ENCODE measurements around the gene HTD2.

The HTD2 gene

GRCh38 chr3:58292866-58293265 lies 13.5 kb upstream of the HTD2 start:
- DNase-seq (ENCODE audit: low read depth) = no peak

DNA sequence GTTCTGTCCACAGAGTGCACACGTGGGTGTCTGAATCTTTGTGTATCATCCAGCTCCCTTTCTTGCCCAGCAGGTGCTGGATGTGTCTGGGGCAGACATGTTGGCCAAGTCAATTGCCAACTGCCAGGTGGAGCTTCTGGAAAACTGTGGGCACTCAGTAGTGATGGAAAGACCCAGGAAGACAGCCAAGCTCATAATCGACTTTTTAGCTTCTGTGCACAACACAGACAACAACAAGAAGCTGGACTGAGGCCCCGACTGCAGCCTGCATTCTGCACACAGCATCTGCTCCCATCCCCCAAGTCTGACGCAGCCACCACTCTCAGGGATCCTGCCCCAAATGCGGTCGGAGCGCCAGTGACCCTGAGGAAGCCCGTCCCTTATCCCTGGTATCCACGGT lies 12.8 kb upstream of the HTD2 start:
- no peak for DNase-seq (ENCODE audit: low read depth)

GRCh38 chr3:58296269-58296668 lies 10.1 kb upstream of the HTD2 start:
- DNase-seq (ENCODE audit: low read depth) = no peak

DNA sequence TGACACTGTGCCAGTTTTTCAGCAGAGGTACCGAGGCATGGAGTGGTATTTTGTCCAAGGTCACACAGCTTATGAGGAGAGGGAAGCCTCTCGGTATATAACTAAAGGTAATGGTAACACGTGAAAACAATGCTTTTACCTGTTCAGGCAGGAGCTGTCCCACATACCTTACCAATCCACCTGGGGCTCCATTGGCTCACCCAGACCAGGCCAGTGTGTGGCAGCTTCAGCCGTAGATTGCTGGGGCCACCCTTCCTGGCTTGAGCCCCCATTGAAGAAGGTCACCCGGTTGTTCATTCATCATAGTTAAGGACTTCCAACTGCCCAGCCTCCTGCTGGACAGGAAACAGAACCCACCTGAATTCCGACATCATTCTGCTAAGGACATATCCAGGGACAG lies 9.5 kb upstream of the HTD2 start:
- no peak for DNase-seq (ENCODE audit: low read depth)

DNA sequence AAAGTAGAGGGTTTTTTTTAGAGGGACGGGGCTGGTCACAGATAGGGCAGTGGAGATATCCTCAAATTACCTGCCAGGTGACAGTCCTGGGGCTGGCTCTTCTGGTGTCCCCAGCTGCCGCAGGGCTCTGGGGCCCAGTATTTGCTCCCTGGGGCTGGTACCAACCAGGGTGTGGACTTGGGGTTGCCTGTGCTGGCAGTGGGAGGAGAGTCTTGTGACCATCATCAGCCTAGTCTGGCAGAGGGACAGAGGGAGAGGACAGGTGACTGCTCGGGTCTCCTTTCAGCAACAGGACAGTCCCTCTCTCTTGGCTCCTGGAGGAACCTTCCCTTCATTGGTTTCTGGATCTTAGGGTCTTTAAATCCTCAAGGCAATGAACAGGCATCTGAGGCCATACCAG lies 8.1 kb upstream of the HTD2 start:
- DNase-seq (ENCODE audit: low read depth) = no peak

- no peak for DNase-seq (ENCODE audit: low read depth)
Observed at GRCh38 chr3:58299075-58299474, 7.2 kb upstream of the HTD2 start.

DNA sequence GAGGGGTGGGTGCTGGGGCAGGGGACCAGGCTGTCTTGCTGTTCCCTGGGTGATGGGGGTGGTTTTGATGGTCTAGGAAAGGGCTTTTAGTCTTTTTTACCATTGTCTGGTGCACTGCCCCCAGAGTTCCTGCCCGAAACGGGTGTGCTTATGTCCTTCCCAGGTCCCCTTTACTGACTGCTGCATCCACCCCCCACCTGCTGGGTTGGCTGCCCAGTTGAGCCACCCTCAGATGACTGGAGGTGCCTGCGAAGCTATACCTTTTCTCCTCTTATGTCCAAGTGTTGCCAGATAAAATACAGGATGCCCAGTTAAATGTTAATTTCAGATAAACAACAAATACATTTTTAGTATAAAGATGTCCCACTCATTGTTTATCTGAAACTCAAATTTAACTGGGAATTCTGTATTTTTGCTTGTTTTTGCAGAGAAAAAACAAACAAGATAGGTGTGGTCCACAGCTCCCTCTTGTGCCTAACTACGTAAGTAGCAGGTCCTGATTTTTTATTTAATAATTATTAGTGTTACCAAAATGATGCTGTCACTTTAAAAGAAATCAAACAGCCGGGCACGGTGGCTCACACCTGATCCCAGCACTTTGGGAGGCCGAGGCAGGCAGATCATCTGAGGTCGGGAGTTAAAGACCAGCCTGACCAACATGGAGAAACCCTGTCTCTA lies 6.3 kb upstream of the HTD2 start:
- no peak for DNase-seq (ENCODE audit: low read depth)

GRCh38 chr3:58307639-58308215 lies 1.4 kb downstream of the HTD2 start:
- DNase-seq (ENCODE audit: low read depth) = no peak

GRCh38 chr3:58308728-58309127 lies 2.4 kb downstream of the HTD2 start:
- no peak for DNase-seq (ENCODE audit: low read depth)

DNA sequence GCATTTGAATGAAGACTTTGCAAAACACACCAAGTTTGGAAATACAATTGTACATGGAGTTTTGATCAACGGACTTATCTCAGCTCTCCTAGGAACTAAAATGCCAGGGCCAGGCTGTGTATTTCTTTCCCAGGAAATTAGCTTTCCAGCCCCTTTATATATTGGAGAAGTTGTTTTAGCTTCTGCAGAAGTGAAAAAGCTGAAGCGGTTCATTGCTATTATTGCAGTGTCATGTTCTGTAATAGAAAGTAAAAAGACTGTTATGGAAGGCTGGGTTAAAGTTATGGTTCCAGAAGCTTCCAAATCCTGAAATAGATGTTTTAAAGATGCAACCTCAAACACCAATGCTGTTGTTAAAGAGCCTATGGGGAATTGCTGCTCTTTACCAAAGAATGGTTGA lies 11.5 kb downstream of the HTD2 start:
- no peak for DNase-seq (ENCODE audit: low read depth)

GRCh38 chr3:58321791-58322190 lies 15.5 kb downstream of the HTD2 start:
- DNase-seq (ENCODE audit: low read depth) = no peak

DNA sequence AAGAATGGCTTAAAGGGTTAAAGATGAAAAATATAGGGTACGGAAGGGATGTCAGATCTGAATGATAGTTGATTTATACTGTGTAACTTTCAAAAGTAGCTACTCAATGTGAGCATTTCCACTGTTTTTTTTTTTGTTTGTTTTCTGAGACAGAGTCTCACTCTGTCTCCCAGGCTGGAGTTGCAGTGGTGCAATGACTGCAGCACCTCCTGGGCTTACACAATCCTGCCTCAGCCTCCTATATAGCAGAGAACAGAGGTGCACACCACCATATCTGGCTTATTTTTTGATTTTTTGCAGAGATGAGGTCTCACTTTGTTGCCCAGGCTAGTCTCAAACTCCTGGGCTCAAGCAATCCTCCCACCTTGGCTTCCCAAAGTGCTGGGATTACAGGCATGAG lies 16.5 kb downstream of the HTD2 start:
- no peak for DNase-seq (ENCODE audit: low read depth)

DNA sequence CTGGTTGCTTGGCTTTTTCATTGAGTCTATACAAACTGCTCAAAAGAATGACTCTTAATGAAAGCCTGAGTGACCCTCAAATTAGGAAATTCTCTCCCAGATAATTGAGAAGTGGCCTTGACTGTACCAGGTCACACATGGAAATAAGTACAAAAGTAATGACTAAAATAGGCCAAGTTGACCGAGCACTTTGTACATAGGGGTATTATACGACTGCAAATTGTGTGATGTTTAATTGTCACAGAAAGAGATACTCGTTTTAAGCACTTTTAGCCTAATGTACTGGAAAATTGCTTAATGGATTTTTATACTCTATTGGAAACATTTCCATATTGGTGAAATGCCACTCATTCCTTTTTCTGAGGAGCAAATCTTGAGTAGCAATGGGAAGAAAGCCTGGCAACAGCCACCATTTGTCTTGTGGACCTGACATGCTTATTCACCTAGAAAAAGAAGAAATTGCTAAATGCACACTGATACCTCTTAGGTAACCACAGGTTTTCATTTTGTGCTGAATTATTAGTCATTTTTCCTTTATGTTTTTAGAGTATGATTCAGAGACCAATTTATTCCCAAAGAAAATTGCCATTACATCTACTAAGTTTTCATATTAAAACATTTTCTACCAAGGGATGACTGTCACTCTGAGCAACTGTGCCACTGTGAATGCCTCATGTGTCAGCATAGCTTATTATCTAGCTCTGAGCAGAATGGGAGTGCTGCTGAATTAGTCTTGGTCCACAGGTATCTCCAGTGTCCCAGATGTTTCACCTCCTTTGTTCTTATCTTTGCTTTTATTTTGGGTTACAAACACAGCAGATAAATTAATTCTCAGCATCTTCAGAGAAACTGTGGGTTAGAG lies 17.4 kb downstream of the HTD2 start:
- DNase-seq (ENCODE audit: low read depth) = no peak

GRCh38 chr3:58324391-58325390 lies 18.4 kb downstream of the HTD2 start:
- no peak for DNase-seq (ENCODE audit: low read depth)

- DNase-seq (ENCODE audit: low read depth) = no peak
Observed at GRCh38 chr3:58325525-58325992, 19.2 kb downstream of the HTD2 start.

DNA sequence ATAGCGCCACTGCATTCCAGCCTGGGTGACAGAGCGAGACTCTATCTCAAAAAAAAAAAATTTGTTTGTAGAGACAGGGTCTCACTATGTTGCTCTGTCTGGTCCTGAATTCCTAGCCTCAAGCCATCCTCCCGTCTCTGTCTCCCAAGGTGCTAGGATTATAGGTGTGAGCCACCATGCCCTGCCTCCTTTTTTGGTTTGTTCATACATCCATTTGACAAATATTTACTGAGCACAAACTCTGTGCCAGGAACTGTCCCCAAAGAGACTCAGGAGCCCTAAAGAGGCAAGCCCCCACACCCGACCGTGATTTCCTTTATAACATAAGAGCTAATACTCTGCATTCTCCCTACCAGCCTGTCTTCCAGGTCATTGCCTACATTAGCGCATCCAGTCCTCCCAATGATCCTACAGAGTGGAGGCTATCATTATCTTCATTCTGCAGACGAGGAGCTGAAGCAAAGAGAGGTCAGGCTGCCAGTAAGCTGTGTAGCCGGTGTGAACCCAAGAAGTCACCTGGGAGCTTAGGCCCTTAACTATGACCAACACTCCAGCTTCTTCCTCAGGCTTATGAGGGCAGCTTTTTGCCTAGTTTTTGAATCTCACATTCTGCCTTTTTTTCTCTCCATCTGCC lies 20.1 kb downstream of the HTD2 start:
- DNase-seq (ENCODE audit: low read depth) = no peak

- no peak for DNase-seq (ENCODE audit: low read depth)
Observed at GRCh38 chr3:58329150-58329921, 23.0 kb downstream of the HTD2 start.

DNA sequence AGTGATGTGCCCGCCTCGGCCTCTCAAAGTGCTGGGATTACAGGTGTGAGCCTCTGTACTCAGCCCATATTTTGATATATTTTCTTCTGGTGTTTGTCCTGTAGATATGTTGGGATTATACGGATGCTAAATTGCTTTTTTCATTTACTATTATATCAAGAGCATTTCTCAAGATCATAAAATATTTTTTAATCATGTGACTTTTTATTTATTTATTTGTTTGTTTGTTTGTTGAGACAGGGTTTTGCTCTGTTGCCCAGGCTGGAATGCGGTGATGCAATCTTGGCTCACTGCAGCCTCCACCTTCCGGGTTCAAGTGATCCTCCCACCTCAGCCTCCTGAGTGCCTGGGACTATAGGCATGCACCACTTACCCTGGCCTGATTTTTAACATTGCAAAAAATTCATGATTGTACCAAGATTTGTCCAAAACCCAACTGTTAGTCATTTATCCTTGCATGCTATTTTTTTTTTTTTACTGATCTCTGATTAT lies 23.6 kb downstream of the HTD2 start:
- DNase-seq (ENCODE audit: low read depth) = no peak

GRCh38 chr3:58331593-58332152 lies 25.4 kb downstream of the HTD2 start:
- DNase-seq (ENCODE audit: low read depth) = no peak

DNA sequence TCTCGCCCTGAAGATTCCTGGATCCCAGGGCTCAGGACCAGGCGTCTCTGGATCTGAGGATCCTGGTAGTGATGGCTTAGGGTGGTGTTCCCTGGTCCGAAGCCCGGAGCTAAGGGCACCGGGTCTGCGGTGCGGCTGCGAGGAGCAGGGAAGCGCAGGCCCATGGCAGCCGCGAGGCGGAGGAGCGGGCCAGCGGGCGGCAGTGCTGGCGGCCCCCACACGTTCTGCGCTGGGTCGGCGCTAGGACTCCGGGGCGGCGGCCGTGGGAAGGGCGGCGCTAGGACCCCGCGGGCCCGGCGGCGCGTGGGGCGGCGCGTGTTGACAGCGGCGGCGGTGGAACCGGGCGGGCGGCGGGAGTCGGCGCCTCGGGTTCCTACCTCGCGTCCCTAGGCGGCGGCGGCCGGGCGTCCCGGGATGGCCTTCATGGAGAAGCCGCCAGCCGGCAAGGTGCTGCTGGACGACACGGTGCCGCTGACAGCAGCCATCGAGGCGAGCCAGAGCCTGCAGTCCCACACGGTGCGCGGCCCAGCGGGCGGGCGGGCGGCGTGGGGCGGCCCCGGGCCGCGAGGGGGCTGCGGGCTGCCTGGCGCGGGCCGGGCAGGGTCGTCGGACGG lies 26.4 kb downstream of the HTD2 start, which contains the start of gene PXK:
TSS of gene PXK (plus strand) at position 318 of the 614 bp plus-strand sequence. CDS start at position 415, 97 bp downstream.
- peak; percentile 65 for DNase-seq (ENCODE audit: low read depth)
